Tibial nerve (tissue), 4 donors: ENCODE results near the gene C12orf43.

Experiments
- EP300 ChIP-seq, 2 donors: sonication (generic); formaldehyde crosslinking; IDR thresholded peaks; one replicate each; pipeline ENCODE4 v1.6.1; 2017; ENCODE audit warnings: antibody characterized with exemption in 2 of 2, mild to moderate bottlenecking in 1 of 2
- POLR2A ChIP-seq, 2 donors: fragments of 450-650 bp; IDR thresholded peaks; one replicate each; pipeline ENCODE4 v1.6.1; 2017; ENCODE audit warnings: antibody characterized with exemption in 2 of 2, mild to moderate bottlenecking in 2 of 2, moderate library complexity in 2 of 2
- TF ChIP-seq, protein P1 (sequence below), 5 experiments: fragments of 200-600 bp in 3 of 5; fragments of 450-650 bp in 2 of 5; sonication (generic) in 3 of 5; IDR thresholded peaks; one replicate each; pipeline ENCODE4 v1.5.1; 2016 to 2019; ENCODE audit warnings: antibody characterized with exemption in 5 of 5, mild to moderate bottlenecking in 3 of 5, moderate library complexity in 2 of 5

GRCh38 chr12:120964298-120964697 lies 52.0 kb downstream of the C12orf43 start:
- TF ChIP-seq, protein P1, sequence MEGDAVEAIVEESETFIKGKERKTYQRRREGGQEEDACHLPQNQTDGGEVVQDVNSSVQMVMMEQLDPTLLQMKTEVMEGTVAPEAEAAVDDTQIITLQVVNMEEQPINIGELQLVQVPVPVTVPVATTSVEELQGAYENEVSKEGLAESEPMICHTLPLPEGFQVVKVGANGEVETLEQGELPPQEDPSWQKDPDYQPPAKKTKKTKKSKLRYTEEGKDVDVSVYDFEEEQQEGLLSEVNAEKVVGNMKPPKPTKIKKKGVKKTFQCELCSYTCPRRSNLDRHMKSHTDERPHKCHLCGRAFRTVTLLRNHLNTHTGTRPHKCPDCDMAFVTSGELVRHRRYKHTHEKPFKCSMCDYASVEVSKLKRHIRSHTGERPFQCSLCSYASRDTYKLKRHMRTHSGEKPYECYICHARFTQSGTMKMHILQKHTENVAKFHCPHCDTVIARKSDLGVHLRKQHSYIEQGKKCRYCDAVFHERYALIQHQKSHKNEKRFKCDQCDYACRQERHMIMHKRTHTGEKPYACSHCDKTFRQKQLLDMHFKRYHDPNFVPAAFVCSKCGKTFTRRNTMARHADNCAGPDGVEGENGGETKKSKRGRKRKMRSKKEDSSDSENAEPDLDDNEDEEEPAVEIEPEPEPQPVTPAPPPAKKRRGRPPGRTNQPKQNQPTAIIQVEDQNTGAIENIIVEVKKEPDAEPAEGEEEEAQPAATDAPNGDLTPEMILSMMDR (IDR thresholded peaks at IDR 0.05), result no peak
- TF ChIP-seq POLR2A (IDR thresholded peaks at IDR 0.05) (no peak), EP300 (IDR thresholded peaks at IDR 0.05) (no peak)
